ENCODE data around the gene TMEM164. TPM values are rescaled to one million over a fixed set of nuclear protein-coding genes. Genes with fewer than 3 reads are reported as not detected.

Gene TMEM164
- total and polyA plus RNA-seq, 2 experiments from 2014 or later: 3.4 to 17.2 TPM

DNA sequence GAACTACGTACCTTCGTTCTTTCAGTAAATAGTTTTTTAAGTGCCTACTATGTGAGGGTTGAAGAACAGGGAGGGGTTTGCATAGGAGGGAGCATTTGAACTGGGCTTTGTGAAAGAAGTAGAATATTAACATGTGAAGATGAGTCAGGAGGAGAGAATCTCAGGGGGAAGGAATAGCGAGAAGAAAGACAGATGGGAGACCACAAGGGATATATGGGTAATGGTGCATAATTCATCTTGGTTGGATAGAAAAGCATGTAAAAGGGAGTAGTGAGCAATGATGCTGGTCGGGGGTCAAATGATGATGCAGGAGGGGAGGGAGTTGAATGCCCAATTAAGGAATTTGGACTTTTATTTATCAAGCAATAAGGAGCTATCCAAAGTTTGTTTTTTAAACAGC, 52.7 kb downstream of the TMEM164 start:
- TF ChIP-seq, protein P1, sequence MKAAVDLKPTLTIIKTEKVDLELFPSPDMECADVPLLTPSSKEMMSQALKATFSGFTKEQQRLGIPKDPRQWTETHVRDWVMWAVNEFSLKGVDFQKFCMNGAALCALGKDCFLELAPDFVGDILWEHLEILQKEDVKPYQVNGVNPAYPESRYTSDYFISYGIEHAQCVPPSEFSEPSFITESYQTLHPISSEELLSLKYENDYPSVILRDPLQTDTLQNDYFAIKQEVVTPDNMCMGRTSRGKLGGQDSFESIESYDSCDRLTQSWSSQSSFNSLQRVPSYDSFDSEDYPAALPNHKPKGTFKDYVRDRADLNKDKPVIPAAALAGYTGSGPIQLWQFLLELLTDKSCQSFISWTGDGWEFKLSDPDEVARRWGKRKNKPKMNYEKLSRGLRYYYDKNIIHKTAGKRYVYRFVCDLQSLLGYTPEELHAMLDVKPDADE (IDR thresholded peaks at IDR 0.05): no peak
- TF ChIP-seq EZH2 (IDR thresholded peaks at IDR 0.05; ENCODE audit: low read depth, unreplicated experiment) (no peak), ZNF114 (CRISPR knock-in tag; IDR thresholded peaks at IDR 0.05) (no peak), NANOG (IDR thresholded peaks at IDR 0.05; ENCODE audit: borderline replicate concordance) (no peak), STAT1 (IDR thresholded peaks at IDR 0.05; ENCODE audit: unreplicated experiment) (no peak), JUNB (IDR thresholded peaks at IDR 0.05; ENCODE audit: unreplicated experiment) (no peak)
- TF ChIP-seq, protein P2, sequence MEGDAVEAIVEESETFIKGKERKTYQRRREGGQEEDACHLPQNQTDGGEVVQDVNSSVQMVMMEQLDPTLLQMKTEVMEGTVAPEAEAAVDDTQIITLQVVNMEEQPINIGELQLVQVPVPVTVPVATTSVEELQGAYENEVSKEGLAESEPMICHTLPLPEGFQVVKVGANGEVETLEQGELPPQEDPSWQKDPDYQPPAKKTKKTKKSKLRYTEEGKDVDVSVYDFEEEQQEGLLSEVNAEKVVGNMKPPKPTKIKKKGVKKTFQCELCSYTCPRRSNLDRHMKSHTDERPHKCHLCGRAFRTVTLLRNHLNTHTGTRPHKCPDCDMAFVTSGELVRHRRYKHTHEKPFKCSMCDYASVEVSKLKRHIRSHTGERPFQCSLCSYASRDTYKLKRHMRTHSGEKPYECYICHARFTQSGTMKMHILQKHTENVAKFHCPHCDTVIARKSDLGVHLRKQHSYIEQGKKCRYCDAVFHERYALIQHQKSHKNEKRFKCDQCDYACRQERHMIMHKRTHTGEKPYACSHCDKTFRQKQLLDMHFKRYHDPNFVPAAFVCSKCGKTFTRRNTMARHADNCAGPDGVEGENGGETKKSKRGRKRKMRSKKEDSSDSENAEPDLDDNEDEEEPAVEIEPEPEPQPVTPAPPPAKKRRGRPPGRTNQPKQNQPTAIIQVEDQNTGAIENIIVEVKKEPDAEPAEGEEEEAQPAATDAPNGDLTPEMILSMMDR (conservative IDR thresholded peaks at IDR 0.05; ENCODE audit: low read depth in 2 of 2): no peak
- no peak for ATAC-seq
- Histone ChIP-seq H3K27me3 (ENCODE audit: insufficient read depth) (no peaks in the 10 kb centered on the region), H3K36me3 (ENCODE audit: insufficient read depth) (no peaks in the 10 kb centered on the region), H3K27ac (ENCODE audit: low read depth) (no peak overlapping the region), H2AFZ (no peak overlapping the region), H3K4me1 (ENCODE audit: insufficient read depth) (no peaks in the 10 kb centered on the region), H3K4me2 (no peak overlapping the region), H3K79me2 (replicated peaks; ENCODE audit: insufficient read depth) (no peaks in the 10 kb centered on the region), H3F3A (replicated peaks; ENCODE audit: low read depth) (no peaks in the 10 kb centered on the region), H4K20me1 (replicated peaks; ENCODE audit: insufficient read depth) (no peaks in the 10 kb centered on the region), H3K4me3 (no peak overlapping the region), H3K9me2 (ENCODE audit: insufficient read depth) (no peaks in the 10 kb centered on the region)
- no peak for DNase-seq (ENCODE audit: low spot score)
- peaks cover 2% of the 10 kb centered on the region; the same call in 2 of the 3 replicates for H3K4me1 Mint-ChIP-seq
- H3K27me3 Mint-ChIP-seq (ENCODE audit: insufficient read depth, low read depth, poor library complexity): no peaks in the 10 kb centered on the region
- no peaks in the 10 kb centered on the region for H3K9me3 Mint-ChIP-seq
- no peak overlapping the region for H3K27ac Mint-ChIP-seq
- H3K4me3 Mint-ChIP-seq: no peak overlapping the region
- H3K36me3 Mint-ChIP-seq (ENCODE audit: low read depth): 0 out of 3 replicates have a peak, but pooled peaks cover 6% of the 10 kb centered on the region

- Mint-ChIP-seq H3K9me3 (no peaks in the 10 kb centered on the region), H3K27ac (no peak overlapping the region), H3K36me3 (ENCODE audit: low read depth) (0 out of 3 replicates have a peak, but pooled peaks cover 6% of the 10 kb centered on the region), H3K27me3 (ENCODE audit: insufficient read depth, low read depth, poor library complexity) (no peaks in the 10 kb centered on the region), H3K4me1 (peaks cover 2% of the 10 kb centered on the region; the same call in 2 of the 3 replicates), H3K4me3 (no peak overlapping the region)
- H3K4me3 ChIP-seq: no peak overlapping the region
- no peaks in the 10 kb centered on the region for H3K4me1 ChIP-seq (ENCODE audit: insufficient read depth)
- H3K4me2 ChIP-seq: no peak overlapping the region
- ATAC-seq (no peak), DNase-seq (ENCODE audit: low spot score) (no peak)
- no peak overlapping the region for H2AFZ ChIP-seq
- H3K36me3 ChIP-seq (ENCODE audit: insufficient read depth): no peaks in the 10 kb centered on the region
- H4K20me1 ChIP-seq (replicated peaks; ENCODE audit: insufficient read depth): no peaks in the 10 kb centered on the region
- no peaks in the 10 kb centered on the region for H3F3A ChIP-seq (replicated peaks; ENCODE audit: low read depth)
- H3K27ac ChIP-seq (ENCODE audit: low read depth): no peak overlapping the region
- no peaks in the 10 kb centered on the region for H3K9me2 ChIP-seq (ENCODE audit: insufficient read depth)
- no peaks in the 10 kb centered on the region for H3K27me3 ChIP-seq (ENCODE audit: insufficient read depth)
- H3K79me2 ChIP-seq (replicated peaks; ENCODE audit: insufficient read depth): no peaks in the 10 kb centered on the region
- no peak for TF ChIP-seq JUNB (IDR thresholded peaks at IDR 0.05; ENCODE audit: unreplicated experiment)
- no peak for TF ChIP-seq CREB1 (CRISPR knock-in tag; IDR thresholded peaks at IDR 0.05; ENCODE audit: low read depth)
- TF ChIP-seq, protein P2 (conservative IDR thresholded peaks at IDR 0.05; ENCODE audit: low read depth in 2 of 2): no peak
- TF ChIP-seq EZH2 (IDR thresholded peaks at IDR 0.05; ENCODE audit: low read depth, unreplicated experiment): no peak
- TF ChIP-seq EZH2phosphoT487 (IDR thresholded peaks at IDR 0.05; ENCODE audit: unreplicated experiment): no peak
- no peak for TF ChIP-seq NANOG (IDR thresholded peaks at IDR 0.05; ENCODE audit: borderline replicate concordance)
- TF ChIP-seq ZNF114 (CRISPR knock-in tag; IDR thresholded peaks at IDR 0.05): no peak
- TF ChIP-seq ZNF331 (CRISPR knock-in tag; IDR thresholded peaks at IDR 0.05; ENCODE audit: low read depth): no peak
Measured at GRCh38 chrX:110056419-110056818, 53.5 kb downstream of the TMEM164 start.
